Measurements from ENCODE around the gene EML2. TPM values are rescaled to one million over a fixed set of nuclear protein-coding genes. Genes with fewer than 3 reads are reported as not detected.

EML2 gene
- polyA plus RNA-seq, 1 experiment = 10.8 TPM

- Histone ChIP-seq H3K27ac (ENCODE audit: low read depth, low read length) (no peak overlapping the region), H3K4me3 (ENCODE audit: low read depth, low read length) (no peak overlapping the region), H3K27me3 (ENCODE audit: control insufficient read depth, insufficient read depth, low read length) (peaks cover 5% of the 10 kb centered on the region), H3K9me3 (ENCODE audit: control insufficient read depth, insufficient read depth, low read length) (peaks cover 12% of the 10 kb centered on the region; the same call in 1 of the 2 replicates)
- DNase-seq (ENCODE audit: low read depth, low spot score) = no peak
- ChIA-PET POLR2A (interaction anchor here (0.9 kb wide), 1 partner anchor 102 kb away, joined by 3 read pairs; the partner anchor contains the start of gene SNRPD2), CTCF (interaction anchor here (1.1 kb wide), 1 partner anchor 51 kb away, joined by 3 read pairs; no protein-coding TSS in a partner anchor)
- no peak for TF ChIP-seq CTCF (IDR thresholded peaks at IDR 0.05; ENCODE audit: low read depth, low read length)
These were observed 48.7 kb downstream of the EML2 start for GRCh38 chr19:45590300-45591003.

GRCh38 chr19:45589768-45590167, 49.4 kb downstream of the EML2 start:
- ChIA-PET CTCF (no interaction called here), POLR2A (no interaction called here)
- no peak for DNase-seq (ENCODE audit: low read depth, low spot score)
- H3K4me3 ChIP-seq (ENCODE audit: low read depth, low read length) = no peak overlapping the region
- H3K9me3 ChIP-seq (ENCODE audit: control insufficient read depth, insufficient read depth, low read length) = peaks cover 12% of the 10 kb centered on the region; the same call in 1 of the 2 replicates
- H3K27me3 ChIP-seq (ENCODE audit: control insufficient read depth, insufficient read depth, low read length) = peaks cover 5% of the 10 kb centered on the region
- TF ChIP-seq CTCF (IDR thresholded peaks at IDR 0.05; ENCODE audit: low read depth, low read length) = no peak
- H3K27ac ChIP-seq (ENCODE audit: low read depth, low read length) = no peak overlapping the region

- POLR2A ChIA-PET = no interaction called here
- CTCF ChIA-PET = interaction anchor here (0.6 kb wide), 1 partner anchor 67 kb away, joined by 3 read pairs; no protein-coding TSS in a partner anchor
- H3K27ac ChIP-seq (ENCODE audit: low read depth, low read length) = no peak overlapping the region
- peaks cover 5% of the 10 kb centered on the region for H3K27me3 ChIP-seq (ENCODE audit: control insufficient read depth, insufficient read depth, low read length)
- peaks cover 12% of the 10 kb centered on the region; the same call in 1 of the 2 replicates for H3K9me3 ChIP-seq (ENCODE audit: control insufficient read depth, insufficient read depth, low read length)
- no peak for TF ChIP-seq CTCF (IDR thresholded peaks at IDR 0.05; ENCODE audit: low read depth, low read length)
- no peak overlapping the region for H3K4me3 ChIP-seq (ENCODE audit: low read depth, low read length)
- DNase-seq (ENCODE audit: low read depth, low spot score) = no peak
These were observed 51.3 kb downstream of the EML2 start for GRCh38 chr19:45587873-45588272.

- DNase-seq (ENCODE audit: low read depth, low spot score) = no peak
- no peak for TF ChIP-seq CTCF (IDR thresholded peaks at IDR 0.05; ENCODE audit: low read depth, low read length)
- no peaks in the 10 kb centered on the region for H3K9me3 ChIP-seq (ENCODE audit: control insufficient read depth, insufficient read depth, low read length)
- peaks cover 3% of the 10 kb centered on the region for H3K27me3 ChIP-seq (ENCODE audit: control insufficient read depth, insufficient read depth, low read length)
- POLR2A ChIA-PET = interaction anchor here (1.4 kb wide), 1 partner anchor 29 kb away, joined by 3 read pairs; no protein-coding TSS in a partner anchor
- peak overlapping the region; percentile 97 for H3K27ac ChIP-seq (ENCODE audit: low read depth, low read length)
- peak overlapping the region; percentile 69 for H3K4me3 ChIP-seq (ENCODE audit: low read depth, low read length)
- CTCF ChIA-PET = no interaction called here
These were observed 54.0 kb downstream of the EML2 start for GRCh38 chr19:45585158-45585577.
